HG02571 (cell line): ENCODE results near the gene GPD1L.
"Not testable (repeated sequence)": the region's sequence is repeated elsewhere in the genome, so short reads cannot be mapped to it uniquely, and the experiment has no call there.

ENCODE experiments used
- ATAC-seq: cut with Tn5 transposase; IDR thresholded peaks from one replicate; pipeline ENCODE4 v1.9.1; 2021; ENCODE audit warnings: mild to moderate bottlenecking, moderate library complexity; ENCODE audit not compliant: unreplicated experiment

Gene GPD1L

DNA sequence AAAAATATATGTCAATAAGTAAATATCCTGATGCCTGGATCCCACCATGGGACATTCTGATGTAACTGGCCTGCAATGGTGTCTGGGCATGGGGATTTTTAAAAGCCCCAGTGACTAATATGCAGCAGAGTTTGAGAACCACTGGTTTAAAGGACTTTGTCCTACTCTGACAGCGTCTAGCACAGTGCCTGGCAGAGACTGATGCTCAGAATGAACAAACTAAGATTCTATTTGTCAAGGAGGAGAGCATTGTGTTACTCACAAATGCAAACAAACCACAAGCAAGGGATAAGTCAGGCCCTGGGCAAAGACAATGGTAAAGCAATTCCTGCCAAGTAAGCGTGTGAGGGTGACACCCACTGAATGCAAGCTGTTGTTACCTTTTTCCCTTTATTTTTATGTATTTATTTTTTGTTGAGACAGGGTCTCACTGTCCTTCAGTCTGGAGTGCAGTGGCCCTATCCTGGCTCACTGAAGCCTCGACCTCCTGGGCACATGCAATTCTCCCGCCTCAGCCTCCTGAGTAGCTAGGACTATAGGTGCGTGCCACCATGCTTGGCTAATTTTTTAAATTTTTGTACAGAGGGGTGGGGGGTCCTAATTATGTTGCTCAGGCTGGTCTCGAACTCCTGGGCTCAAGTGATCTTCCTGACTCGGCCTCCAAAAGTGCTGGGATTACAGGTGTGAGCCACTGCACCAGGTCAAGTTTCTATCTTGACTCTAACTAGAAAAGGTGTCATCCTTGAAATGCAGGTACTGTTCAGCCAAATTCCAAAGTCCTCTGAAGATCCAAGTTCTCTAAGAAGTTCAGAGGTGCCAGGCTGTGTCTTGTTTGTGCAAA lies 909 bp upstream of the GPD1L start:
- no peak for ATAC-seq

DNA sequence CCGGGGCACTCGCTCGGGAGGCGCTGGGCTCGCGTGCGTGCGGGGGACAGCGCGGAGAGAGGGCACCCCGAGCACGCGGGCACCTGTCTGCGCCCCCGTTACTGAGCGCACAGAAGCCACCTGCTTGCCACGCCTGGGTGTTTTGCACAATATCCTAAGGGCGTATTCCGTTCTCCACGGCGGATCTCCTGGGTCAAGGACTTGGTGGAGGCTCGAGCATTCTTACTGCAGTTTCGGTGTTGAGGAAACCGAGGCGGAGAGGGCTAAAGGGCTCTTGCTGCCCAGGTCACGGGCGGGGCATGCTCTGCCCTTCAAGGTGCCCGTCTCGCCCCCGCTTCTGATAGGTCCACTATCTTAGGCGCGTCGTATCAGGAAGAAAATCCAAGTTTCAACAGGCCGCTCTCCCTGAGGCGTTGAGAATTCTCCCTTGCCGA lies 526 bp downstream of the GPD1L start:
- ATAC-seq: peak; percentile 15

DNA sequence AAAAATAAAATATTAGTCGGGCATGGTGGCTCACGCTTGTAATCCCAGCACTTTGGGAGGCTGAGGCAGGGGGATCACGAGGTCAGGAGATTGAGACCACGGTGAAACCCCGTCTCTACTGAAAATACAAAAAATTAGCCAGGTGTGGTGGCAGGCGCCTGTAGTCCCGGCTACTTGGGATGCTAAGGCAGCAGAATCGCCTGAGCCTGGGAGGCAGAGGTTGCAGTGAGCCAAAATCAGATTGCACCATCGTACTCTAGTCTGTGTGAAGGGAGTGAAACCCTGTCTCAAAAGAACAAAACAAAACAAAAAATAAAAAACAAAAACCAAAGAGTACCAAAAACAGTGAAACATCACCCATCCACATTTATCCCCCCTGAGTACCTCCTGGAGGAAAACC lies 1.8 kb downstream of the GPD1L start:
- not testable (repeated sequence) for ATAC-seq

DNA sequence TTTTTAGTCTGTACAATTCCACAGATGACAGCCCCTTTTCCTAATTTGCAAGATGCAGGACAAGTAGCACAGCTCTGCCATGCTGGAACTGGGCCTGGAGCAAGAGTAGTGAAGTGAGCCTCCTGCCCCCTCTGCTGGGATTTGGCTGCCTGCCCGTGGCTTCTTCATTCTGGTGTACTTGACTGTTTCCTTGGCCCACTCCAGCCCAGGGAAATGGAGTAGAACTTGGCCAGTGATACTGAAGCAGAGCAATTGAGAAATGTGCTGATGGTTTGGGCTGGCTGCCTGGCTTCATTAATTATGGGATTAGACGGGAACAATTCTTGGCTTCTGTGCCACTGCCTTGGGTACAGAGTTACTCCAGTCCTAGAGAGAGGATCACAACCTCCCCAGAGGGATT lies 2.8 kb downstream of the GPD1L start:
- ATAC-seq: no peak

DNA sequence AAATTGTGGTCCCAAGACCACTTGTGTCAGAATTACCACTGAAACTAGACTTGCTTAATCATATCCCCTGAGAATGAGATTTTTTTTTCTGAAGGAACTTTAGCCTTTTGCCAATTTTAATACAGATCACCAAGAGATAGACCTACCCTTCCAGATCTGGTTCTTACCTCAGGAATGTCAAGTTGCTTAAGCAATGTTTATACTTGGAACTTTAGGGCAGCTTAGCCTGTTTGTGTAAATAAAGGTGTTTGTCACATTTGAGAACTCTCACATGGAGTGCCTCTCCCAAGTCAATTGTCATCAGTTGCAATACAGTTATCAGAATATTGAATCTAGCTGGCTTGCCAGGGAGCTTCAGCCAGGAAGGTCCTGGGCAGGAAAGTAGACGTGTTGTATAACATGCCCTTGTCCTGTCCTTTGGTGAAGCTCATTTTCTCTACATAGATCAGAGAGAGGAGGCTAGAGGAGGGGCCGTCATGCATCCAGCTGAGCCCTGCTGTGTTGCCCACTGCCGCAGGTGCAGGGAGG lies 3.9 kb downstream of the GPD1L start:
- ATAC-seq: no peak

DNA sequence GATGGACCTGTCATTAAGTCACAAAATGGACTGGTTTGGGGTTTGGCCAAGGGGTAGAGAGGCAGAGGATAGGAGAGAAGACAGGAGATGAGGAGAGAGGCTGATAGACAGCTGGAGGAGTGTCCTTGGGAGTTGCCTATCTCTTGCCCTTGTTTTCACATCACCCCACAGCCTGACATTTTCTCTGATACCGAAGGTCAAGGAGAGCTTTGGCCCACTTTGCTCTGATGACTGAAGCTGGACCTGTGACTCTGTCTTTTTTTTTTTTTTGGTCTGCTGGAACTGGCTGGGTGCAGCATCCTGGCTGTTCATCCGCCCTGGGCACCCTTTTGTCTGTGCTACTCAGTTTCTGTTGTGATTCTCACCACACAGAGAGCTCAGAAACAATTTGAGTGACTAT lies 5.1 kb downstream of the GPD1L start:
- no peak for ATAC-seq

DNA sequence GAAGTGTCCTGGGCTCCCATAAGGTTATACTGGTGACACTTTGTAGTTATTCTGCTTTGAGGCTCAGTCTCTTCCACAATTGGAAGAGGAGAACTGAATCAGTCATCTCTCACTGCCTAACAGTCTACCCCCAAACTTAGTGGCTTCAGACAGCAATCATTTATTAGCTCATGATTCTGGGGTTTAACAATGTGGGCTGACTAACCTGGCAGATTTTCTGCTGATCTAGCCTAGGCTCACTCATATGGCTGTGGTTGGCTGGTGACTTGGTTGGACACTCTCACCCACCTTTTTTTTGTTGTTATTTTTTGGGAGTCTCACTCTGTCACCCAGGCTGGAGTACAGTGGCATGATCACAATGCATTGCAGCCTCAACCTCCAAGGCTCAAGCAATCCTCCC lies 7.1 kb downstream of the GPD1L start:
- no peak for ATAC-seq

DNA sequence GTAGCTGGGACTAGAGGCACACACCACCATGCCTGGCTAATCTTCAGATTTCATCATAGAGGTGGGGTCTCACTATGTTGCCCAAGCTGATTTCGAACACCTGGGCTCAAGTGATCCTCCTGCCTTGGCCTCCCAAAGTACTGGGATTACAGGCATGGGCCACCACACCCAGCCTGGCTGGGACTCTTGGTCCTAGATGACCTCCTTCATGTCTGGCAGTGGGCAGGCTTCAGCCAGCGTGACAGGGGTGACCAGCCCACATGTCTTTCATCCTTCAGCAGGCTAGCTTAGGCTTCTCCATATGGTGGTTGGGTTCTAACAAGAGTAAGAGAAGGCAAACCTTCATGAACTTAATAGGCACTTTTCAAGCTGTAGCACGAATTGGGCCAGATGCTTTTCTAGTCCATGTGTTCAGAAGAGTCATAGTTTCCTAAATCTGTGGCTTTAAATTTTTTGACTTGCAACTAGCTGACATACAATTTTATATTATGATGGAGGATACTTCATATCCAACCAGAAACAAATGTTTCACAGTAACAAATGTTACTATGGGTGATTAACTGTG lies 7.6 kb downstream of the GPD1L start:
- no peak for ATAC-seq

DNA sequence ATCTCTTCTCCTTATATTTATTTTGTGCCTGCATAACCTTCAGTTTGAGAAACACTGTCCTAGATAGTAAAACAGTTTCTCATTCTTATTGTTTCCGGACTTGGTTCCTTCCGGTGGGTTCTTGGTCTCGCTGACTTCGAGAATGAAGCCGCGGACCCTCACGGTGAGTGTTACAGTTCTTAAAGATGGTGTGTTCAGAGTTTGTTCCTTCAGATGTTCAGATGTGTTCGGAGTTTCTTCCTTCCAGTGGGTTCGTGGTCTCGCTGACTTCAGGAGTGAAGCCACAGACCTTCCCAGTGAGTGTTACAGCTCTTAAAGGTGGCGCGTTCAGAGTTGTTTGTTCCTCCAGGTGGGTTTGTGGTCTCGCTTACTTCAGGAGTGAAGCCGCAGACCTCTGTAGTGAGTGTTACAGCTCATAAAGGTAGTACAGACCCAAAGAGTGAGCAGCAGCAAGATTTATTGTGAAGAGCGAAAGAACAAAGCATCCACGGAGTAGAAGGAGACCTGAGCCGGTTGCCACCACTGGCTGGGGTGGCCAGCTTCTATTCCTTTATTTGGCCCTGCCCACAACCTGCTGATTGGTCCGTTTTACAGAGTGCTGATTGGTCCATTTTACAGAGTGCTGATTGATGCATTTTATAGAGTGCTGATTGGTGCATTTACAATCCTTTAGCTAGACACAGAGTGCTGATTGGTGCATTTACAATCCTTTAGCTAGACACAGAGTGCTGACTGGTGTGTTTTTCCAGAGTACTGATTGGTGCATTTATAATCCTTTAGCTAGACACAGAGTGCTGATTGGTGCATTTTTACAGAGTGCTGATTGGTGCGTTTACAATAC lies 8.3 kb downstream of the GPD1L start:
- ATAC-seq: not testable (repeated sequence)

DNA sequence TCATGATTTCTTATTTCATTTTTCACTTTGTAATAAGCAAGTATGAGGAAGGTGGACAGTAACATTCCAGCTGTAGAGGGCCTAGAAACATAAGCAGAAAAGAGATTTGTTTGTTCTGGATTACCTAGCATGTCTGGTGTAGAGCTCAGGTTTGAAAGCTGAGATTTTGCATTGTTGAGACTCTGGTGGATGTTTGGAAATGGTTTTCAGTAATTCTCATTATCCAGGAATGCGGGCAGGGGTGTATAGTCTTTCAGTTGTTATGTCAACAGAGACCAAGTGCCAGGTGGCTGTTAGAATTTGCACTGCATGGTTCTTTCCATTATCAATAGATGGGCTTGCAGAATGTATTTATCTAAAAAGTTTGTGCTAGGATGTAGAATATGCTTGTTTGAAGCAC lies 10.9 kb downstream of the GPD1L start:
- ATAC-seq: no peak

DNA sequence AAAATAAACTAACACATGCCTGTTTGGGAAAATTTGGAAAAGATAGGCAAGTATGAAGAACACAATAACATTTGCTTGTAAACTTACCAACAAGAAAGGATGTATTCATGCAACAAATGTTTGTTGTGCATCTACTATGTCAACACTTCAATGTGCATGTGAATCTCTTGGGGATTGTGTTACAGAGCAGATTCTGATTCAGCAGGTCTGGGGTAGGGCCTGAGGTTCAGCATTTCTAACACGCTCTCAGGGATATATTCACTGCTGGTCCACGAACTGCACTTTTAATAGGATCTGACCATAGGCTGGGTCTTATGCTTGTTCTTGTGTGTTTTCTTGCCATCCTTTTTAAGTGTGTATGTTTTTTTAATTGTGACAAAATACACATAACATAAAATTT lies 11.8 kb downstream of the GPD1L start:
- ATAC-seq: no peak

DNA sequence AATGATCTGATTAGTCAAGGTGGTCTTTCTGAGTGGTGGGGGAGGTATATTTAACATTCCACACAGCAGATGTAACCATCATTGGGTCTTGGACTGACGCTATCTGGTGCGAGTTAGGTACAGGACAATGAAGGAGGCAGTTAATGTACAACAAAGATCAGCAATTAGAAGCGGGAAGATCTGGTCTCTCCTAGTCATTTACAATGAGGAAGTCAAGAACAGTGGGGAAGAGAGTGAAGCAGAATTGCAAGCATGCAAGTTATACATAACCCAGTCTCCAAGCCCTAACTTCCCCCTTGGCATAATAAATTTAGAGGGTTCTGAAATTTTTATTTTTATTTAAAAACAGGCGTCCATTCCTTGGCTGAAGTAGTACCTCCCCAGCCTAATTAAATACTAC lies 14.1 kb downstream of the GPD1L start:
- no peak for ATAC-seq

DNA sequence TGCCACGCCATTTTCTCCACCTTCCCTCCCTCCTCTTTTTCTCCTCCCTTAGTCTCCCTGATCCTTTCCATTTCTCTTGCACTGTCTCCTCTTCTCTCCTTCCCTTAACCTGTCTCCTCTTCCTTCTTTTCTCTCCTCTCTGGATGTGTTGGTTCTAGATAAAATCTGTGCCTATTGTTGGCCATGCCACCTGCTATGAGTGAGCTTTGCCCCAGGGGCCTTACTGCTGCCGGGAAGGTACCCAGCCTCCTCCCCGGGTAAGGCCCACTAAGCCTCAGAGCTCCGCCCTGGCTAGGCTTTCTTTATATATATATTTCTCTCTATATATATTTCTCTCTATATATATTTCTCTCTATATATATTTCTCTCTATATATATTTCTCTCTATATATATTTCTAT lies 14.7 kb downstream of the GPD1L start:
- ATAC-seq: no peak

DNA sequence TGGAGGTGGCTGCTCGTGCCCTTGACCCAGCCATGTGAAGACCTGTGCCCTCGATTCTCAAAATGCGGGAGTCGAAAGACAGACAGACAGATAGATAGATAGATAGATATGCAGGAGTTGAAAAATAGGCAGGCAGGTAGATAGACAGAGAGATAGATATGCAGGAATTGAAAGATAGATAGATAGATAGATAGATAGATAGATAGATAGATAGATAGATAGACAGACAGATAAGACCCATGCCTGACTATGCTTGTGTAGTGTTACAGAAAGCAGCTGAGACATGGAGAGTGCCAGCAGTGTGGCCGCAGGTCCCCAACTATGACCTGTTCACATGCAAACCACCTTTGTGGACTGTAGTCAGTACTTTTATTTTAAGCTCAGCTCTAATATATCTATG lies 17.2 kb downstream of the GPD1L start:
- no peak for ATAC-seq

DNA sequence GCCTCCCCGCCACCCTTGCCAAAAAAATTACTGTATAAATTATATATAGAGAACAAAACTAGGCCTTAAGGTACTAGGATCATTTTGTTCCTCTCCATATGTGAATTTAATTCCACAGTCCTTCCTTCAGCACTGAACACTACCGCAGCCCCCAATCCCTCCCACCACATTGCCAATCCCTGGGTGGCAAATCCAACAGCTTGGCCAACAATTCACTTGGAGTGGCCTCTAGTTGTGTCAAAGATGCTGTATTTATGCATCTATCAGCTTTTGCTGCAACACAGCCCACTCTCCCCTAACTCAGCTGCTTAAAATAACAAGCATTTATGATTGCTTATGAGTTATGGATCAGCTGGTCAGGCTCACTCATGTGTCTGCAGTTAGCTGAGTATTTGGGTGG lies 18.6 kb downstream of the GPD1L start:
- no peak for ATAC-seq

DNA sequence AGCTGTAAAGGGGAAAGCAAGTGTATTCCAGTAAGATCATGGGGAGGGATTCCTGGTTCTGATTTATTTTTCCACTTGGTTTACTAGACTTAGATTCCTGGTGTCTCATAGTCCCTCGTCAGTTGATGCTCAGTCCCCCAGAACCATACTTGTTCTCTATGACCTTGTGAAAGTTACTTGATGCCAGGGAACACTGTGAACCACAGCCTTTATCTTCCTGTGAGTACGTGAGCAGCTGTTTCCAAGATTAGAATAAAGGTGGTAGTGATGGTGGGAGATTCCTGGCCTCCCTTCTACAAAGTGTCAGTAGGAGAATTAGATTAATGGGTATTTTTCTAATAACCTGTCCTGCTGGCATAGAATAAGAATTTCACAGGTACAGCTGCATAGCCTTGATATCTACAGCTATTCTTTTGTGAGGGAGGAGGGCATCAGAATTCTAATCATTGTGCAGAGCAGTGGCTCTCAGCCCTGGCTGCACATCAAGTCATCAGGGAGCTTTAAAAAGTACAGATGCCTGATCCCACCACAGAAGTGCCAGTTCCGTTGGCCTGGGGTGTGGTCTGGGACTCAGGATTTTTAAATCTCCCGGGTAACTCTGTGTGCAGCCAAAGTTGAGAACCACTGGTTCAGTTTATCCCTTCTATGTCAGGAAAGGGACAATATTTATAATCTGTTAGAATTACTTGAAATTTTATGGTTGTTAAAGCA lies 20.0 kb downstream of the GPD1L start:
- ATAC-seq: no peak

DNA sequence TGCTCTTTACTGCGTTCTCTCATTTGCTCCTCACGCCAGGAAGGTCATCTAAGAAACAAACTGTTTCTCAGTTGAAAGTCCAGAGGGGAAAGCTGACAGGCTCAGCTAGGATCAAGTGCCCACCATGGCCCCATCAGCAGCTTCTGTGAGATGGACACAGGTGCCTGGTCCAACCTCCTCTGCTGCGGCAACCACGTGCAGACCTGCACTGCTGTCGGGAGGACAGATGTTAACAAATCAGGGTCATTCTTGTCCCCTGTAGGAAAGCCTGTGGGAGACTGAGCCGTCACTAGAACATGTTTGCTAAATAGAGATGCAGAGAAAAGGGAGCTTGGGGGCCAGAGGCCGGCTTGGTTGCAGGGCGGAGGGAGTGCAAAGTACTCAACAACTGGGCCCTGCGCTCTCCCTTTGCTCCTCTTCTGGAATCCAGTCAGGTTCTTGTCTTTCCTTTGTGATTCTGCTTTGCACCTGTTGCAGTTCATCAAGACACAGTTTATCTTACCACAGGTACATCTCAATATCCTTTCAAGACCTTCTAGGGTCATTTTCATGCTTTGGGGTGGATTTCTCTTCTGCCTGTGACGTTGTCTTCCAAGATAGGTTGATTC lies 20.9 kb downstream of the GPD1L start:
- ATAC-seq: no peak

DNA sequence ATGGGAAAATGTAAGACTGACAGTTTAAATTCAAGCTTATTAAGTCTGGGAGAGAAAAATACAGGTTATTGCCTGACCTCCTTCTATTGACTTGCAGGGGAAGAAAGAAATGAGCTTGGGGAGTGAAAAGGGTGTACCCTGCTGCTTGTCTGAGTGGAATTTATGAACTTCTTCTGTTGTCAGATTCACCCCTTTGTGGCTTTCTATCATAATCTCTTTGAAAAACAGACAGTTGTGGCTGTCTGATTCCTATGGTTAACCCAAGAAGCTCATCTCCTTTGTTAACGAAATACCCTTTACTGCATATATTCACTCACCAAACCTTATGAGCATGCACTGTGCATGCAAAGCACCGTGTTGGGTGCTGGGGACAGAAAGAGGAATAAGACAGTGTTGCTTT lies 22.5 kb downstream of the GPD1L start:
- ATAC-seq: no peak

DNA sequence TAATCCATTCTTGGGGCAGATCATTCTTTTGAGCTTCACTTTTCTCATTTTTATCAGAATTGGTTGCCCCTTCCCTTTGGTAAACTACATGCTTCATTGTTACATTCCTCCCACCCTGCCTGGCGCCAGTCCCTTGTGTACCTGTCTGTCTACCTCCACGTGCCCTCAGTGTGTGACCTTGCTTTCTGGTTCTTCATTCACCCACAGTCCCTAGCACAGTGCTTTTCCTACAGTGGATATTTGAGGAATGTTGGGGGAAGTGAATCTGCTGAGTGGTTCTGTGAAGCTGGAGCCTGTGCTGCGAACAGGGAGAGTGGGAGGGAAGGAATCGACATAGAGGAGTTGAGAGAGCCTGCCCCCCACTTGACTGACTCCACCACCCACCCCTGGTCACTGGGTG lies 23.4 kb downstream of the GPD1L start:
- ATAC-seq: no peak

DNA sequence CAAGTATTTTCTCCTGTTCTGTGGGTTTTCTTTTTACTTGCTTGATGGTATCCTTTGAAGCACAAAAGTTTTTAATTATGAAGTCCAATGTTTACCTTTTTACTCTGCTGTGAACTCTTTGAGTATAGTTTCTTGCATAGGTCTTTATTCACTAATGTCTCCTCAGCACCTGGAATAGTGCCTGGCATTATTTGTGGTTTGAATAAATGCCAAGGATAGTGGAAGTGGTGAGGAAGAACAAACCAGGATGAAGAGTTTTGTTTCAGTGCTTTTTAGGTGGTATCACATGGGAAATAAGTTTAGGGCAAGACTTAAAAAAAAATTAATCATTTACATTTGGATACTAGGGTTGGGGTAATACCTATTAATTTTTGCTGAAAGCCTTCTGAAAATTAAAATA lies 25.7 kb downstream of the GPD1L start:
- no peak for ATAC-seq

DNA sequence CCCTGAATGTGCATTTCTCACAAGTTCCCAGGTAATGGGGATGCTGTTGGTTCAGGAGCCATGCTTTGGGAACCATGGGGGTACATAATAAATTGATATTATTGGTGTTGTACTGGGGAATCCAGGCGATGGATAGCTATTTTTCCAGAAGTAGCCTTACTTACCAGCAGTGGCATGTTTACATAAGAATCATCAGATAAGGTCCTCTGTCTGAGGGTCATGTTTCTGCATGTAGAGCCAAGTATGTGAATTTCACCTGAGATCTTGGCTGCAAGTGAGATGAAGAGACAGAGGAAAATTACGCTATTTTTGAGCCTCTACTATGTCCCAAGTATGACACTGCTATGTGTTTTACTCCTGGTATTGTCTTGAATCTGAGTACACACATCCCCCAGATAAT lies 26.3 kb downstream of the GPD1L start:
- no peak for ATAC-seq
